Panc1 (cell line): ENCODE measurements around the gene RAD9A. TPM values are rescaled to one million over a fixed set of nuclear protein-coding genes. Genes with fewer than 3 reads are reported as not detected.

Experiments
- ATAC-seq: fragments of 200-7000 bp; cut with Tn5 transposase; 2 replicates; pipeline ENCODE4 v1.9.1; 2020; ENCODE audit warnings: mild to moderate bottlenecking, moderate library complexity
- BruUV-seq: library from RNA; stranded (reverse); fragments of 400-500 nt; replicated peaks from 2 replicates; lab custom pipeline; 2021; lab: Mats Ljungman, UMichigan
- CTCF ChIA-PET: fragments of 300-600 bp; sonication (Branson Sonifier 250); formaldehyde crosslinking; loops from one replicate; lab custom pipeline; 2022; ENCODE audit warnings: antibody characterized with exemption; lab: Charles Lee
- POLR2A ChIA-PET: fragments of 300-600 bp; sonication (Branson Sonifier 250); formaldehyde crosslinking; loops from one replicate; lab custom pipeline; 2022; ENCODE audit warnings: antibody characterized with exemption; lab: Charles Lee
- DNase-seq: peaks from one replicate; pipeline ENCODE4 v3.0.0-alpha.2; 2010; ENCODE audit warnings: low read depth, low spot score
- H3K27ac ChIP-seq: 2 replicates; pipeline ENCODE4 v1.5.1; 2011; ENCODE audit warnings: mild to moderate bottlenecking, low read length, inconsistent platforms
- H3K27me3 ChIP-seq: fragments of 200-500 bp; sonication (Bioruptor generic); 2 replicates; pipeline ENCODE4 v1.6.0; 2014; ENCODE audit warnings: low read length, inconsistent platforms; ENCODE audit not compliant: control insufficient read depth, insufficient read depth
- H3K36me3 ChIP-seq: fragments of 200-500 bp; sonication (Bioruptor generic); 2 replicates; pipeline ENCODE4 v1.5.1; 2014; ENCODE audit warnings: inconsistent platforms, mild to moderate bottlenecking, low read length, moderate library complexity; ENCODE audit not compliant: control insufficient read depth, insufficient read depth
- H3K4me1 ChIP-seq: 2 replicates; pipeline ENCODE4 v1.5.1; 2011; ENCODE audit warnings: inconsistent platforms, mild to moderate bottlenecking, low read length, moderate library complexity; ENCODE audit not compliant: control insufficient read depth, insufficient read depth
- H3K4me3 ChIP-seq, 2 experiments: 2 replicates each; pipeline ENCODE4 v1.5.1; 2011 to 2012; ENCODE audit warnings: low read depth in 2 of 2, low read length in 2 of 2, mild to moderate bottlenecking in 2 of 2, inconsistent platforms in 1 of 2, moderate library complexity in 1 of 2
- H3K9me3 ChIP-seq: fragments of 200-500 bp; sonication (Bioruptor generic); 2 replicates; pipeline ENCODE4 v1.5.1; 2014; ENCODE audit warnings: low read depth, mild to moderate bottlenecking, inconsistent platforms, low read length, moderate library complexity; ENCODE audit not compliant: control insufficient read depth, insufficient read depth
- CTCF ChIP-seq: fragments of 450-650 bp; IDR thresholded peaks from 2 replicates; pipeline ENCODE4 v1.5.1; 2017; ENCODE audit warnings: mild to moderate bottlenecking
- POLR2AphosphoS5 ChIP-seq: IDR thresholded peaks from 2 replicates; pipeline ENCODE4 v1.6.1; 2012; ENCODE audit warnings: mild to moderate bottlenecking, low read depth, low read length, moderate library complexity
- REST ChIP-seq, 2 experiments: IDR thresholded peaks; 2 replicates each; pipeline ENCODE4 v1.6.1; 2011 to 2012; ENCODE audit warnings: low read depth in 2 of 2, control low read depth in 1 of 2, low read length in 1 of 2, mild to moderate bottlenecking in 1 of 2, moderate library complexity in 1 of 2; ENCODE audit not compliant: insufficient read depth in 1 of 2
- SIN3A ChIP-seq: IDR thresholded peaks from 2 replicates; pipeline ENCODE4 v1.6.1; 2012; ENCODE audit warnings: low read depth, mild to moderate bottlenecking, low read length, moderate library complexity, borderline replicate concordance; ENCODE audit not compliant: insufficient read depth
- TCF7L2 ChIP-seq: IDR thresholded peaks from 2 replicates; pipeline ENCODE4 v1.6.1; 2011; ENCODE audit warnings: mild to moderate bottlenecking, low read depth, low read length, inconsistent platforms
- in situ Hi-C: cut with HindIII; loops from 2 replicates; pipeline ENCODE4 v1.10.0; 2016; ENCODE audit warnings: low sequenced_read_pairs, low pct_unique_long_range_greater_than_20kb
- intact Hi-C: fragments of 100-400 bp; cut with micrococcal nuclease; formaldehyde crosslinking; loops from one replicate; pipeline ENCODE4 v1.10.0; 2022; ENCODE audit not compliant: unreplicated experiment
- total RNA-seq: library from RNA; stranded (reverse); gene quantifications from one replicate; pipeline ENCODE4 v1.2.1, GENCODE V29; 2021; ENCODE audit not compliant: unreplicated experiment

Gene RAD9A
- total RNA-seq, 1 experiment from 2014 or later = 33.1 TPM

- intact Hi-C loops (no loop called here), in situ Hi-C loops (no loop called here)
- no peak overlapping the region for H3K4me3 ChIP-seq
- H3K4me1 ChIP-seq = peaks cover 16% of the 10 kb centered on the region
- ChIA-PET CTCF (no interaction called here), POLR2A (no interaction called here)
- no TSS peak for BruUV-seq
- no peaks in the 10 kb centered on the region for H3K9me3 ChIP-seq
- no peaks in the 10 kb centered on the region for H3K27me3 ChIP-seq
- H3K36me3 ChIP-seq = no peaks in the 10 kb centered on the region; the same call in 1 of the 2 replicates
- no peak for DNase-seq
- no peak for ATAC-seq
- H3K27ac ChIP-seq = no peak overlapping the region
- TF ChIP-seq REST (IDR thresholded peaks at IDR 0.05; ENCODE audit: insufficient read depth in 1 of 2, low read depth in 2 of 2, low read length in 1 of 2) = no peak
- no peak for TF ChIP-seq TCF7L2
- no peak for TF ChIP-seq SIN3A
Measured at GRCh38 chr11:67404515-67405195, 12.9 kb downstream of the RAD9A start.

- no peak overlapping the region for H3K4me3 ChIP-seq
- POLR2A ChIA-PET = no interaction called here
- TF ChIP-seq CTCF (no peak), POLR2AphosphoS5 (no peak), REST (IDR thresholded peaks at IDR 0.05; ENCODE audit: insufficient read depth in 1 of 2, low read depth in 2 of 2, low read length in 1 of 2) (no peak), TCF7L2 (no peak), SIN3A (no peak)
- H3K27ac ChIP-seq = no peak overlapping the region
- no peak for ATAC-seq
- no peaks in the 10 kb centered on the region for H3K27me3 ChIP-seq
- no peak for DNase-seq
- peaks cover 13% of the 10 kb centered on the region for H3K4me1 ChIP-seq
- intact Hi-C loops (no loop called here), in situ Hi-C loops (no loop called here)
- CTCF ChIA-PET = interaction anchor here (0.5 kb wide), 1 partner anchor 236 kb away, joined by 5 read pairs; no protein-coding TSS in a partner anchor
- H3K9me3 ChIP-seq = no peaks in the 10 kb centered on the region
- H3K36me3 ChIP-seq = no peaks in the 10 kb centered on the region; the same call in 1 of the 2 replicates
- BruUV-seq = no TSS peak
Measured at GRCh38 chr11:67405196-67405567, 13.4 kb downstream of the RAD9A start.
